GM21423 (cell line): ENCODE data around the gene TMED8.
"Not testable (repeated sequence)": the region's sequence is repeated elsewhere in the genome, so short reads cannot be mapped to it uniquely, and the experiment has no call there.

Experiments used
- ATAC-seq: cut with Tn5 transposase; IDR thresholded peaks from one replicate; pipeline ENCODE4 v1.9.1; 2021; ENCODE audit warnings: mild to moderate bottlenecking, moderate library complexity; ENCODE audit not compliant: unreplicated experiment

Gene TMED8

GRCh38 chr14:77324289-77324688, 52.6 kb downstream of the TMED8 start:
- no peak for ATAC-seq

DNA sequence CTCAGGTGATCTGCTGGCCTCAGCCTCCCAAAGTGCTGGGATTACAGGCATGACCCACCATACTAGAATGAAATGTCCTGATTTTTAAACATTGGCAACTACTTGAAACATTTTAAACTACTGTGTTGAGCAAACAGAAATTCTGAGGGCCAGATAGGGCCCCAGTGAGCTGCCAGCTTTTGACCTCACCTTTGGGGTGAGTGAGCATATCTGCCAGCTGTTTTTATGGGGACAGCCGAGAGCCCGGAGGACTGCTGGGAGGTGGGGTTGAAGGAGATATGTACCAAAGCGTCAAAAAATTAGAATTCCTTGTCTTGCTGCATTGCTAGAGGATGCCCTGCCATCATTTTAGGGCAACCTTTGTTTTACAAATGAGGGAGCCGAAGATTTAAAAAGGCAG, 53.3 kb downstream of the TMED8 start:
- no peak for ATAC-seq

DNA sequence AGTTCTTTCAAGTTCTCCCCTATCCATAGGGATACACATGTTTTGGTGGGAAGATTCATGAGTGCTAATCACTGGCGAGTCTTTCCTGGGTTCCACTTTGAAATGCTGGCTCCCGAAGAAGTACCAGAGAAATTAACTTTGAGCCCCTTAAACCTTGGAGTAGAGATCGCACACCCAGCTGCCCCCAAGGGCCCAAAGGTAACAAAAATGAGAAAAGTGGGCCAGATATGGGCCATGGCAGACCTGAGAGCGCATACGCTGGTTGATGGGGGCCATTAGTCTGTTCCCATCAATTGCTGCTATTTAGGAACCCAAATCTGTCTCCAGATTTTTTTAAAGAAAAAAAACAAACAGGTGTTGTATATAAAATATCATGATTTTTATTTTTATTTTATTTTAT, 53.9 kb downstream of the TMED8 start:
- no peak for ATAC-seq

DNA sequence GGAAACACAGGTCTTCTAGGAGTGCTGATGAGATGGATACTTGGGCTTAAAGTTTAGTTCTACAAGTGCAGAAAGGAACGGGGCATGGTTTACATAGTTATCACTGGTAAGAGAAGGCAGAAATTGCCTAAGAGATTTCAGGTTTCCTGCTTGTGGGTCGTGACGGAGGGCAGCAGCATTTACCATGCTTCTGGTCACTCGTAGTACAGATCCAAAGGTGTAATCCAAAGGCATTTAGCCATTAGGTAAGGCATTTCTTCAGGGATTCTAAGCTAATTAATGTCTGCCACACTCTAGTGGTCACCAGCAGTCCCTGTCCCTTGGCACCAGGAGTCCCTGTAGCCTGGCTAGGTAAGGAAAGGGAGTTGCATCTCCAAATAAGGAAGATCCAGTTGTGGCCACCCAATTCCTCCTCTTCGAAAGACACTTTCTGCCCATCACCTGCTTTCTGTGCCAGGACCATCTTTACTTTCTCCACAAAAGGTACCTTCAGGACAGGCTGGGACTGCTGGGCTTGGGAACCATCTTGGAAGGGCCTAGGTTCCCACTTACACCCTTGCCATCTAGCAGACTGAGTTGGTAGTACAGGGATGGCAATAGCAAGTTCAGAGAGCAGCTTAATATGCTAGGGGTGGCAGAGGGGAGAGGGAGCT, 54.5 kb downstream of the TMED8 start:
- no peak for ATAC-seq

GRCh38 chr14:77320238-77320935, 56.5 kb downstream of the TMED8 start, which contains the start of gene POMT2:
TSS of gene POMT2 (minus strand) at chr14:77320883. CDS start at chr14:77320681, 202 bp downstream.
- peak; percentile 62 for ATAC-seq

DNA sequence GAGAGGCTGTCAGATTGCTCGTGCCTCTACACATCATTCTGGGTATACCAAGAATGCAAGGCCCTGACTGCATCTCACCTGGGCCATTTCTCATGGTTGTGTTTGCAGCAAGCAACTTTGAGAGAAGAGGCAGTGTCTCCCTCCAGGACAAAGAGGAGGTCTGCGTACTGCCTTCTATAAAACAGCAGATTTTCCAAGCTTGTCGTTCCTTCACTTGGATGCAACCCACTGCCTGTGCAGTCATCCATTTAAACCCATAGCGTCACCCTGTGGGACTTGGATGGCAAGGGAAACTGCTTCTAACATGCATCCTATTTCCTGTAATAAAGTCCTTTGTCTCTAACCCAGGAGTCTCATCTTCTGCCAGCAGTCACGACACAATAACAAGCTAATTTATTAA, 57.5 kb downstream of the TMED8 start:
- no peak for ATAC-seq

DNA sequence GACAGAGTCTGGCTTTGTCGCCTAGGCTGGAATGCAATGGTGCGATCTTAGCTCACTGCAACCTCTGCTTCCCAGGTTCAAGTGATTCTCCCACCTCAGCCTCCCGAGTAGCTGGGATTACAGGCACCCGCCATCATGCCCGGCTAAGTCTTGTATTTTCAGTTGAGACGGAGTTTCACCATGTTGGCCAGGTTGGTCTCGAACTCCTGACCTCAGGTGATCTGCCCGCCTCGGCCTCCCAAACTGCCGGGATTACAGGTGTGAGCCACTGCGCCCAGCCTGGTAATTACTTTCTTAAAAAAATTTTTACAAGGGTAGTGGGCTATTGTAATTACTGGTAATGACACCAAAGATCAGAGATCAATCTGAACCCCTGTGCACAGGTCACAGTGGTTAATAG, 58.1 kb downstream of the TMED8 start:
- ATAC-seq: not testable (repeated sequence)

- ATAC-seq: no peak
Measured at GRCh38 chr14:77318006-77318553, 58.8 kb downstream of the TMED8 start.

GRCh38 chr14:77316872-77317301, 60.0 kb downstream of the TMED8 start:
- no peak for ATAC-seq

- ATAC-seq: no peak
Measured at GRCh38 chr14:77316195-77316505, 60.7 kb downstream of the TMED8 start.

DNA sequence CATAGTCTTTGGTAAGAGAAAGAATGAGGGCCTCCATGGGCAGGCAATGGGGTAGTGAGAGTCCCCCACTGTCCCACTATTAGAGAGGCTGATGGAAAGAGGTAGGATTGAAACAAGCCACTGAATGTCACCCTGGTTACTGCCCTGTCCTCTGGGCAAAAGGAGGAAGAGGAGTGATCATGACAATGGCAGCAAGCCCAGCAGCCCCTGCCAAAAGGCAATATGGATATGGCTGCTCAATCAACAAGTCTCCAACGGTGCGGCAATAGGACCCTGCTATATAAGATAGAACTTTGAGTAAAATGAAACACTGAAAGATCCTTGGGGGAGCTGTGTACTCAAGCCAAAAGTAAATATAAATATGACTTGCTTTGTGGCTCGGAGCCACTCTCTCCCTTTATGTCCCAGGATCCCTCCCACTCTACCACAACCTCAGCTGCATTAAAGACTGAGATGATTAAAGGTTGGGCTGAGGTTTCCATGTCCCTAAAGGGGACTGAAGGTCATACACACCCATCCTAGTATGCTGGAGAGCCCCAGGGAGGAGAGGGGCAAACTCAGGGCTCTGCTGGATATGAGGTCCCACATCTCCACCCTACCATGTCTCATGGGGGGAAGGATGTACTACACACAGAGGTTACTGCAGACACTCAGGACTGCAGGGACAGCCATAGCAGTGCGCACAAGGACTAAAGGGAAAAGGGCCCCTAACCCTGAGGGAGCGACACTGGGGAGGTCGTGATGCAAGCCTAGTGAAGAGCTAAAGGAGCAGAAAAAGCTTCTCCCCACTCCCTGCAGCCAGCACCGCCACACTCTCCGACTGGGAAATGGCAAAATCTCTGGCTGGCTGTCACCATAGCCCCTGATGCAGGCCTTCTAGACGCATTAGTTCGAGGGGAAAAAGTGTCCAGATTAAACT, 62.1 kb downstream of the TMED8 start:
- ATAC-seq: no peak

- no peak for ATAC-seq
Measured at GRCh38 chr14:77314043-77314442, 62.9 kb downstream of the TMED8 start.

- no peak for ATAC-seq
Measured at GRCh38 chr14:77313371-77313770, 63.5 kb downstream of the TMED8 start.

- no peak for ATAC-seq
Measured at GRCh38 chr14:77311217-77311616, 65.7 kb downstream of the TMED8 start.

DNA sequence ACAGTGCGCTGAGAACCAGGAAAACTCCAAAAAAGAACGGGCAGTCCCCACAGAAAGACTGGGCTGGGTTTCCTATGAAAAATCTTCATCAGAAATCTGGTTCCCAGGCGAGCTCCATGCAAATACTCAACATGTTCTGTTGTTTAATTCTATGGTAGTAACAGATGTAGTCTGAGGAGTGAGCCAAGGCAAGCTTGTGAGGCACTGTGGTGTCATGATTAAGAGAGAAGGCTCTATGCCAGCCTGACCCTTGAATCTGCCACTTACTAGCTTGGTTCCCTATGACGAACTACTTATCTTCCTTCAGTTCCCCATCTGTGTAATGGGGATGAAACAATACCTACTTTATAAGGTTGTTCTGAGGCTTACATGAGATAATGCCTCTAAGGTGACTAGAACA, 66.9 kb downstream of the TMED8 start:
- no peak for ATAC-seq

DNA sequence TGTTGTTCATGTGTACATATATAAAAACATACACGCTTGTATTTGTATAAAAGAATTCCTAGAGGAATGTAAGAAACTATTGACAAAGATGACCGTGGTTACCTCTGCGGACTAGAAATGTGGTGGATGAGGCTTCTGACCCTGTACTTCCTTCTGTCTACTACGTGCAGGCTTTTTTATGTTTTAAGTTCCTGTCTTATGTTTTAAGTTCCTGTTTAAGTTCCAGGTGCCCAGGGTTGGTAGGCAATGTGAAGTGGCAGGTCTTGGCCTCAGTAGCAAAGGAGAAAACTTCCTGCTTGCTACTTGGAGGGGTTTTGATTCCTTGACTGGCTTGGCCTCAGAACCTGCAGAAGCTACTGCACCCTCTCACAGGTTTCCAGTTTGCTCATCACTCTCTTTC, 67.8 kb downstream of the TMED8 start:
- ATAC-seq: no peak

DNA sequence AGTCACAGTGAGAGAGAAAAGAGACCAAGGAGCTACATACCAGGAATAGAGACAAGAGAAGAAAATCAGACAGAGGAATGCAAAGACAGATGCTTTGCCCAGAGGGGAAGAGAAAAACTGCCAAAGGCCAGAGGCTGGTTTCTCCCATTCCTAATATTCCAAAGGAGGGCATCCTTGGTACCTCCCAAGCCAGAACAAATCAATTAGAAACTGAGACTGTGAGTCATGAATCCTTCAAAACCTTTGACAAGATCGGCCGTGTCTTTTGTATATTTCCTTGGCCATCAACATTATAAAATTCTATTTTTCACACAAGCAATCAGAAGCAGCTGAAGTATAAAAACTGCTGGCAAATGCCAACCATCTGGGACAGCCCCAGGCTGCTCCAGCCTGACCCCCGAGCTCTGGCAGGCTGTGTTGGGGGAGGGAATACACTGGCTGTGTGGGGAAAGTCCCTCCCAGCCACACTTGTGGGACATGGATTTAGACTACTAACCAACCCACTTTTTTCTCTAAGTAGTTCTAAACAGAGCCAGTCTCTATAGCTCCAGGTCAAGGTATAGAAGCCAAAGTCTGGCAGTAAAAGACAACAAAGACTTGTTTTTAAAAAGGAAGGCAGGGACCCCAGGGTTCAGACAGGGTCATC, 69.9 kb downstream of the TMED8 start:
- no peak for ATAC-seq

GRCh38 chr14:77306416-77306815, 70.5 kb downstream of the TMED8 start:
- ATAC-seq: no peak

DNA sequence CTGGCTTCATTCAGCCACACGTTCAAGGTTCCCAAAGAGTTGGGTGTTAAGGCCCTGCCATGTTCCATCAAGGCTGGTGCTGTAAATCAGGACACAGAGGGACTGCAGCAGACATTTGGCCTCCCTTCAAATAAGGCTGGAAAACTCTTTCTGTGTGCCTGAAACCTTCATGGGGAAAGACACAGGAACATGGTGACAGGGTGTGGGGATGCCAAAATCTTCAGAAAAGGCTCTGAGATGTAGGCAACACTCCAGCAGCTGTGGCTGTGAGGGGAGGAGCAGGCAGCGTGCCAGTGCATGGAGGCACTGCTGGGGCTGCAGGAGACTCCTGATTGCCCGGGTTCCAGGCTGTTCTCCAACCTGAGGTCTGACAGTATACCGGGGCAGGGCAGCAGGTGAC, 71.2 kb downstream of the TMED8 start:
- no peak for ATAC-seq

- ATAC-seq: peak; percentile 77
Measured at GRCh38 chr14:77303417-77304156, 73.3 kb downstream of the TMED8 start.
